Stimulated activated CD8-positive, alpha-beta memory T cell treated with anti-CD3 and anti-CD28 coated beads, Interleukin-4, amount 100 ng/mL, for 48 hours (primary cell): ENCODE measurements around the gene SLFN12L.
"Not testable (repeated sequence)": the region's sequence is repeated elsewhere in the genome, so short reads cannot be mapped to it uniquely, and the experiment has no call there.

Experiments used
- DNase-seq: peaks from one replicate; pipeline ENCODE4 v3.0.0-alpha.2; 2020

Gene SLFN12L

GRCh38 chr17:35491417-35491816 is 46.1 kb downstream of the SLFN12L start:
- no peak for DNase-seq

DNA sequence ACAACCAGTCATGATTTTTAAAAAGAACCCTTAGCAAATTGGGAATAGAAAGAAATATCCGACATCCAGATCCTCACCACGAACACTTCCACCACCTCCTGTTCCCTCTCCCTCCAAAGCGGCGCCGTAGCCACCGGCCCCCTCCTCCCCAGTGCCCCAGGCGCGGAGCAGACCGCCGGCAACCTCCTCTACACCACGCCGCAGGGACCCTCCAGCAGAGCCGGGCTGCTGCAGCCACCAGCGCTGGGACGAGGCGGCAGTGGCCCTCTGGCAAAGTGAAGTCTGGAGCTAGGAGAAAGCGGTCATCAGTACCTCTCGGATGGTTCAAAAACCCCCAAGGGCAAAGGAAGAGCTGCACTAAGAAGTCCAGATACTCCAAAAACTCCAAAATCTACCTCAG is 47.5 kb downstream of the SLFN12L start:
- no peak for DNase-seq

DNA sequence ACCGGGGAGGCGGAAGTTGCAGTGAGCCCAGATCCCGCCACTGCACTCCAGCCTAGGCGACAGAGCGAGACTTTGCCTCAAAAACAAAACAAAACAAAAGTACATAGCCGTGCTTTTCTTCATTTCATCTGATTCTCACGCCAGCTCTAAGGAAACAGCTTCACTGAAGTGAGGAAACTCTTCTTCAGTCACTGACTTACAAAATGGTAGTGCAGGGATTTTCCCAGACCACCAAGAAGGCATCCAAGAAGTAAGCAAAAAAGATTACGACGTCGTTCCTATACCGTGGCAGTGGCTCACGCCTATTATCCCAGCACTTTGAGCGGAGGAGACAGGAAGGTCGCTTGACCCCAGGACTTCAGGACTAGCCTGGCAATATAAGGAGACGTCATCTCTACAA is 48.5 kb downstream of the SLFN12L start:
- DNase-seq, result no peak

- peak; percentile 92 for DNase-seq
These were observed 50.4 kb downstream of the SLFN12L start for GRCh38 chr17:35486920-35487732.

DNA sequence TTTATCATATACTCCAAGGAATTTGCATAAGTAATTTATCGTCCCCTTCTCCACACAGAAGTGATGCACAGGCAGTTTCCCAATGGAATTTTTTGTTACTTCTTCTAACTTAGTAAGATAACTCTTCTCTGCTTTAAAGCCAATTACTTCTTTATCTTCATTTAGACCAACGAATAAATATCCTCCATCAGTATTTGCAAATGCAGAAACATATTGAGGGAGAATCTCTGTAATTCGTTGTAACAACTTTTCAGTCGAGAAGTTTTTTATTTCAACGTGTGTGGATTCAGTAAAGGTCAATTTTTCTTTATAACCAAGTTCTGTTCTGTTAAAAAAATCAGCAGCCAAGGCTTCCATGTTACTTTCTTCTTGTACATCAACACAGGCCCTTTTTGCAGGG is 58.2 kb downstream of the SLFN12L start:
- no peak for DNase-seq

DNA sequence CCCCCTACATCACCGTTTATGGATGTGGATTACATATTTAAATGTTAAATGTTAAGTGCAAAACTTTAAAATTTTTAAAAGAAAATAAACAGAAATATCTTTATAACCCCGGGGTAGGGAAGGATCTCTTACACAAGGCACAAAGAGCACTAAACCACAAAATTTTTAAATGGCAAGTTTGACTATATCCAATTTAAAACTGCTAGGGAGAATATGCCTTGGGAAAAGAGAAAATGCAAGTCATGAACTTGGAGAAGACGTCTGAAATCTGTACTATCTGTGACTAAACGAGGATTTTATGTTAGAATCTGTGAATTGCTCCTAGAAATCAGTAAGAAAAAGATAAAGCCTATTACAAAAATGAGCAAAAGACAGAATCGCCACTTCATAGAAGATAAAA is 60.2 kb downstream of the SLFN12L start:
- DNase-seq, result no peak

GRCh38 chr17:35476283-35476820 is 61.1 kb downstream of the SLFN12L start:
- DNase-seq, result no peak

- no peak for DNase-seq
These were observed 69.0 kb downstream of the SLFN12L start for GRCh38 chr17:35468475-35468874.

GRCh38 chr17:35467824-35468223 is 69.7 kb downstream of the SLFN12L start:
- DNase-seq, result no peak

GRCh38 chr17:35460354-35460851 is 77.1 kb downstream of the SLFN12L start:
- peak; percentile 69 for DNase-seq

GRCh38 chr17:35454035-35454434 is 83.4 kb downstream of the SLFN12L start:
- DNase-seq, result not testable (repeated sequence)

DNA sequence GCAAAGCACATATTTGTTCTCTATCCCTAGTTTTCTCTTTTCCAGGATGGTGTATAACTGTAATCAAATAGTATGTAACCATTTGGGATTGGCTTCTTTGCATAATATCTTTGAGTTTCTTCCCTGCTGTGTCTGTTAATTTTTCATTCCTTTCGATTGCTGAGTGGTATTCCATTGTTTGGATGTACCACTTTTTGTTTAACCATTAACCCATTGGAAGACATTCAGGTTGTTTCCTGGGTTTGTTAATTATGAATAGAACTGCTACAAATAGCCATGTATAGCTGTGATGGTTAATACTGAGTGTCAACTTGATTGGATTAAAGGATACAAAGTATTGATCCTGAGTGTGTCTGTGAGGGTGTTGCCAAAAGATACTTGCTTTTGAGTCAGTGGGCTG is 84.3 kb downstream of the SLFN12L start:
- no peak for DNase-seq

- DNase-seq, result no peak
These were observed 88.0 kb downstream of the SLFN12L start for GRCh38 chr17:35449371-35449931.

- DNase-seq, result no peak
These were observed 88.6 kb downstream of the SLFN12L start for GRCh38 chr17:35448899-35449227.

DNA sequence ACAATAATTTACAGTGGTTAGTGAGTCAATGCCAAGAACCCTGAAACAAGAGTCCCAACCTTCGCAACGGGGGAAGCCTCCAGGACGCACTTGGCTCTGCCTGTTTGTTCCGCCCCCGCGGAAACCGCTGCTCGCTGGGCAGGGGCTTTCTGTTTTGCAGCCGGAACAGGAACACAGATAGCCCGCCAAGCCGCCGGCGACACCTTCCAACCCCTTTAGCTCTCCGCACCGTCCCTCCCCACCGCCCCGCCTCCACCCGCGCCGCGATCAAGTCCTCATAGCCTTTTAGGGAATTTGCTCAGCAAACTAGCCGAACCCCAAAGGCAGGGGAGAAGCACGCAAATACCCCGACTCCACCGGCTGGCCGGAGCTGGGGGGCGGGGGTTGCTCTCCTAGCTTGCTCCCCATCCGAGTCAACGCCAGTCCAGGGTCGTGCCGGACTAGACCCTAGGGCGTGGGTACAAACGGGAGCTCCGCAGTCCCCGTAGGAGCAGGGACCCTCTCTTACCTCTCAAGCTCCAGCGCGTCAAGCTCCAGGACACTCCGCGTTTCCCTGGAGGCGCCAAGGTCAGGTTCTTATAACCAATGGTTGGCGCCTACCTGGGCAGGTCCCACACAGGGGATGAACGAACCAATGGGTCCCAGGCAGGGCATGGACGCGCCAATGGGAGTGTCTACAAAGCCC is 89.1 kb downstream of the SLFN12L start, which contains the start of gene SLFN13:
SLFN13 (minus strand) TSS at position 553 of the 685 bp plus-strand sequence. CDS start 3,086 bp downstream, outside the sequence.
- DNase-seq, result peak; percentile 95

- no peak for DNase-seq
These were observed 90.0 kb downstream of the SLFN12L start for GRCh38 chr17:35447499-35447898.

DNA sequence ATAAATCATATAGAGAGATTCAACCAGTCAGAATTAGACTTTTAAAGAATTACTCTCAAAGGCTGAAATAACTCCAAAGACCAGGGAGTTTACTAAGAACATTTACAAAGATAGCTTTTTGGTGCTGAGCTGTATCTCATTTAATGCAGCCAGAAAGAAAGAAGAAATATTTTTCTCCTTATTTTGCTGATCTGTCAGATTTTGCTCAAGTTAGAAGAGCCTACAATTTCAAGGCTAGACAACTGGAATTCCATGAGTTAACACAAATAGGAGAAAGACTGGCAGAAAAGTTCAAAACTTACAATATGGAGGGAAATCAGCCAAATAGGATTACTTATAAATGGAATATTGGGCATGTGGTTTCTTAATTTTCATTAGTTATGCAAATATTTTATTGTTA is 99.0 kb downstream of the SLFN12L start:
- DNase-seq, result no peak

DNA sequence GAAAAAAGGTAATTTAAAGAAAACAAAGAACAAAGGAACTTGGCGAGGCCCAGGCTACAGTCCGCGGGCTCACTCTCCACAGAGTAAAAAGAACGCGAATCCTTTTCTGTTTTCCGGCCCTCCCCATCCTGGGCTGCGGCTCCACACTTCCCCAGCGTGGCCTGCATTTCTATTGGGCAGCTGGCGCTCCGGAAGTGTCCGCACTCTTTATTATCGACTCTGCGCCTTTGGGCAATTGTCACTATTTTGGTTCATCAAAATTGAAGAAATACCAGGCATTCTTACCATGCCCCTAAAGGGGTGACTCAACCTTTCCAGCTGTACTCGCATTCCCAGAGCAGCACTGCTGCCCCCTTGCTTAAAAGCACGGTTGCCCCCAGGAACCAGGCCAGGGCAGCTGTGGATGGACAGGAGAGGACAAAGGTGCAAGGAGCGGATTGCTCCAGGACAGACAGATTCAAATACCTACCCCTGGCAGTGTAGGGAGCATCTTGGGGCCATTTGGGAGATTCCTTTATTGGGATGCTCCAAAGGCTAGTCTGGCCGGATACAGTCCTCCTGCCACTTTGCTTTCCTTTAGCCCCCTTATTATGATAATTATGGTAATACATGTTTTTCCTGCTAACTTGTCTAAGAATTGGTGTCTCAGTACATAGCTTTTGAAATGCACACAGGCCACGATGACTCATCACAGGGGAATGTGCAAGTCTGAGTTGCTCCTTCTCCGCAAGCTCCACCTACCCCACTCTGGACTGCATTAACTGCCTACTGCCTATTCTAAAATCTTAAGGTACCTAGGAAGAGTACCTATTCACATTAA is 104.2 kb downstream of the SLFN12L start:
- DNase-seq, result peak; percentile 73

- DNase-seq, result peak; percentile 47
These were observed 105.1 kb downstream of the SLFN12L start, which contains the start of gene SLFN12 for GRCh38 chr17:35432176-35433074. TSS of gene SLFN12 (minus strand) at chr17:35432500. CDS start at chr17:35423028, 9,472 bp downstream.

GRCh38 chr17:35429702-35430101 is 107.8 kb downstream of the SLFN12L start:
- no peak for DNase-seq

DNA sequence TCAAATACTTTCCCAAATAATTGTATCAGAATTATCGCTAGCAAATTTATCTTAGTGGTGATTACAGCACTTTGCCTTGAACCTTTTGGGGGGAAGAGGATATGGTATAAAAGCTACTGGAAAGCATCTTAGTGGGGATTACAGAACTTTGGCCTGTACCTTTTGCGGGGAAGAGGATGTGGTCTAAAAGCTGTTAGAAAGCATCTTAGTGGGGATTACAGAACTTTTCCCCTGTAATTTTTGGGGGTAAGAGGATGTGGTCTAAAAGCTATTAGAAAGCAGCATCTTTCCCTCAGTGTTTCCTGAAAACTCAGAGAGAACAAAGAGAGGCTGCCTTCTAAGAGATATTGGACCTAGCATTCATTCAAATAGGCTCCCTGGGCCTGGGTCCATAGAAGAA is 109.2 kb downstream of the SLFN12L start:
- no peak for DNase-seq
